Subcutaneous abdominal adipose tissue (tissue), 5 donors: ENCODE data around the gene SGK1.
"Not testable (repeated sequence)": the region's sequence is repeated elsewhere in the genome, so short reads cannot be mapped to it uniquely, and the experiment has no call there.

Experiments used
- H3K27ac ChIP-seq: one replicate; pipeline ENCODE4 v1.7.0; 2013; ENCODE audit warnings: low read depth, mild to moderate bottlenecking, inconsistent platforms, low read length, moderate library complexity
- H3K27me3 ChIP-seq, 5 donors: one replicate each; pipeline ENCODE4 v1.7.0; 2013; ENCODE audit warnings: low read length in 5 of 5, inconsistent platforms in 1 of 5; ENCODE audit not compliant: control insufficient read depth in 5 of 5, insufficient read depth in 4 of 5
- H3K36me3 ChIP-seq, 5 donors: one replicate each; pipeline ENCODE4 v1.7.0; 2013; ENCODE audit warnings: low read length in 5 of 5; ENCODE audit not compliant: control insufficient read depth in 5 of 5, insufficient read depth in 5 of 5
- H3K4me1 ChIP-seq, 5 donors: one replicate each; pipeline ENCODE4 v1.7.0; 2013; ENCODE audit warnings: low read length in 5 of 5, mild to moderate bottlenecking in 3 of 5, moderate library complexity in 1 of 5; ENCODE audit not compliant: control insufficient read depth in 5 of 5, insufficient read depth in 5 of 5
- H3K4me3 ChIP-seq, 5 donors: one replicate each; pipeline ENCODE4 v1.7.0; 2013; ENCODE audit warnings: low read length in 5 of 5, low read depth in 1 of 5
- H3K9ac ChIP-seq, 5 donors: one replicate each; pipeline ENCODE4 v1.7.0; 2013; ENCODE audit warnings: low read length in 5 of 5, mild to moderate bottlenecking in 4 of 5, moderate library complexity in 3 of 5
- H3K9me3 ChIP-seq, 5 donors: one replicate each; pipeline ENCODE4 v1.7.0; 2013; ENCODE audit warnings: low read length in 5 of 5; ENCODE audit not compliant: control insufficient read depth in 5 of 5
- donor health status: healthy.
- donor health status: healthy.
- donor health status: healthy.
- donor health status: healthy.
- donor health status: healthy.

The SGK1 gene

GRCh38 chr6:134261766-134262165 is 56.1 kb downstream of the SGK1 start:
- H3K27ac ChIP-seq, result no peak overlapping the region
- no peak overlapping the region for H3K9ac ChIP-seq
- H3K4me1 ChIP-seq, result no peaks in the 10 kb centered on the region
- H3K36me3 ChIP-seq, result no peaks in the 10 kb centered on the region
- no peaks in the 10 kb centered on the region for H3K9me3 ChIP-seq
- H3K27me3 ChIP-seq, result no peaks in the 10 kb centered on the region
- H3K4me3 ChIP-seq, result no peak overlapping the region

- H3K36me3 ChIP-seq, result no peaks in the 10 kb centered on the region
- H3K9ac ChIP-seq, result no peak overlapping the region
- peaks cover 0 to 5% (median 4%) of the 10 kb centered on the region in 5 donors for H3K4me1 ChIP-seq
- no peaks in the 10 kb centered on the region for H3K9me3 ChIP-seq
- no peak overlapping the region for H3K4me3 ChIP-seq
- H3K27me3 ChIP-seq, result no peaks in the 10 kb centered on the region
- H3K27ac ChIP-seq, result no peak overlapping the region
These were observed 59.0 kb downstream of the SGK1 start for GRCh38 chr6:134258849-134259306.

DNA sequence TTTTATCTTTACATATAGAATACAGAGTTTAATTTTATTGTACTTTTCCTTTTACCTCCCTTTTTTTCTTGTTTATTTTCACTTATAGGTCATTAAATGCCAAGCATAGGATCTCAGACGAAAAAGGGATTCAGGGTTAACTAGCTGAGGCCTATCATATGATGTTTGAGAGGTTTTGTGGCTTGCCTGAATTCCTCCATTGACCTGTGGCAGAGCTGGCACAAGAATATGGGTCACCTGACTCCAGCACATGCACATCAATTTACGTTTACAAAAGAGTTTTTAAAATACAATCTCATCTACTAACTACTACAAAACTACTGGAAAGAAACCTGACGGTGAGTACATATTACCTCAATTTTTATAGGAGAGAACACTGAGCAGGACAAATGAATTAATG is 60.4 kb downstream of the SGK1 start:
- H3K9me3 ChIP-seq, result no peaks in the 10 kb centered on the region
- H3K27ac ChIP-seq, result no peak overlapping the region
- no peak overlapping the region for H3K4me3 ChIP-seq
- no peaks in the 10 kb centered on the region for H3K27me3 ChIP-seq
- H3K36me3 ChIP-seq, result no peaks in the 10 kb centered on the region
- H3K9ac ChIP-seq, result no peak overlapping the region
- H3K4me1 ChIP-seq, result peaks cover 0 to 11% (median 10%) of the 10 kb centered on the region in 5 donors

GRCh38 chr6:134256862-134257261 is 61.0 kb downstream of the SGK1 start:
- Histone ChIP-seq H3K9ac (no peak overlapping the region), H3K4me3 (no peak overlapping the region), H3K27ac (no peak overlapping the region), H3K27me3 (no peaks in the 10 kb centered on the region), H3K9me3 (no peaks in the 10 kb centered on the region), H3K4me1 (peaks cover 0 to 11% (median 10%) of the 10 kb centered on the region in 5 donors), H3K36me3 (no peaks in the 10 kb centered on the region)

- not testable (repeated sequence) for H3K36me3 ChIP-seq, H3K9ac ChIP-seq, H3K4me3 ChIP-seq, H3K9me3 ChIP-seq, H3K27me3 ChIP-seq, H3K27ac ChIP-seq
- peaks cover 0 to 24% (median 16%) of the 10 kb centered on the region in 5 donors for H3K4me1 ChIP-seq
These were observed 62.6 kb downstream of the SGK1 start for GRCh38 chr6:134255280-134255679.

- Histone ChIP-seq H3K36me3 (no peaks in the 10 kb centered on the region), H3K9me3 (no peaks in the 10 kb centered on the region), H3K4me1 (peaks cover 5 to 35% (median 27%) of the 10 kb centered on the region in 5 donors), H3K27me3 (no peaks in the 10 kb centered on the region), H3K27ac (no peak overlapping the region), H3K4me3 (no peak overlapping the region), H3K9ac (no peak overlapping the region)
These were observed 63.8 kb downstream of the SGK1 start for GRCh38 chr6:134254118-134254517.

DNA sequence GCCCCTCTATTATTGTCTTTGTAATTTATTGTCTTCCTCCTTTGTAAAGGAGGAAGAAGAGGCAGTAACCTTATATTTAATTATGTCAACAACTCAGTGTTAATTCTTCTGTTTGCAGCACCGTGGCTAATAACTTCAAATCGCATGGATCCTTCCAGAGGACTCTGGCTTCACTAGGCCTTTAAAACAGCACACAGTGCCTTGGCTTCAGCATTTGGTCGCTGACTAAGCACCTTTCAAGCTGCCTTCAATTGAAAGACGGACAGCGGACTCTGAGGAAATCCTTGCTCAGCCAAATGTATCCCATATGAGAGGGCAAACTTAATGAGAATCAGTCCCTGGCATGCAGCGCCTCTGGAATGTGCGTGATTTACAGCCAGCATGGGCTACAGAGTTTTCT is 64.2 kb downstream of the SGK1 start:
- H3K27ac ChIP-seq, result no peak overlapping the region
- no peak overlapping the region for H3K9ac ChIP-seq
- H3K27me3 ChIP-seq, result no peaks in the 10 kb centered on the region
- no peak overlapping the region for H3K4me3 ChIP-seq
- no peaks in the 10 kb centered on the region for H3K36me3 ChIP-seq
- H3K4me1 ChIP-seq, result peaks cover 5 to 36% (median 28%) of the 10 kb centered on the region in 5 donors
- no peaks in the 10 kb centered on the region for H3K9me3 ChIP-seq

DNA sequence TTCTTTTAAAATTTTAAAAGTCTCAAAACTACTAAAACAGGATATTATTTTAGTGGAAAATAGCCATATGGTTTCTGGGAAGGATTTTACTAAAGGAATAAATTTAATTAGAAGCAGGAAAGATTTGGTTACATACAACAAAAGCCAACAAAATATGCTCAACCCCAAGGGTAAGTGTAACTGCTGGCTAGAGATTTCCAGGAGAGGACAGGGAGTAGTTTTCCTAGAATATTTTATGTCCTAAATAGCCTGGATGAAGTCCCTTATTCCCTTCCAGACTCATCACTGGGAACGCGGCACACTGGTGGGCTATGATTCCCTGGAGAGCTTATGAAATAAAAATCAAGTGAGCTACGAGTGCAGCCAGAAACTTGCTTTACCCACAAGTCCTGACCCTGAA is 66.6 kb downstream of the SGK1 start:
- H3K27me3 ChIP-seq, result no peaks in the 10 kb centered on the region
- H3K4me3 ChIP-seq, result no peak overlapping the region
- peaks cover 5 to 40% (median 32%) of the 10 kb centered on the region in 5 donors for H3K4me1 ChIP-seq
- no peaks in the 10 kb centered on the region for H3K36me3 ChIP-seq
- no peaks in the 10 kb centered on the region for H3K9me3 ChIP-seq
- H3K27ac ChIP-seq, result no peak overlapping the region
- peak overlapping the region in 1 of 5 donors; percentile 2 for H3K9ac ChIP-seq

GRCh38 chr6:134250776-134251175 is 67.1 kb downstream of the SGK1 start:
- no peaks in the 10 kb centered on the region for H3K9me3 ChIP-seq
- no peak overlapping the region for H3K4me3 ChIP-seq
- no peaks in the 10 kb centered on the region for H3K36me3 ChIP-seq
- no peak overlapping the region for H3K9ac ChIP-seq
- peaks cover 5 to 40% (median 32%) of the 10 kb centered on the region in 5 donors for H3K4me1 ChIP-seq
- H3K27ac ChIP-seq, result no peak overlapping the region
- H3K27me3 ChIP-seq, result no peaks in the 10 kb centered on the region

GRCh38 chr6:134249759-134250602 is 67.9 kb downstream of the SGK1 start:
- Histone ChIP-seq H3K9ac (no peak overlapping the region), H3K9me3 (no peaks in the 10 kb centered on the region), H3K36me3 (no peaks in the 10 kb centered on the region), H3K27me3 (no peaks in the 10 kb centered on the region), H3K4me3 (peak overlapping the region in 2 of 5 donors; percentile 6 to 12), H3K4me1 (peaks cover 5 to 40% (median 32%) of the 10 kb centered on the region in 5 donors), H3K27ac (peak overlapping the region; percentile 47)
